HG02678 (cell line): Measurements from ENCODE around the gene ENDOG.

Source experiments
- ATAC-seq: cut with Tn5 transposase; IDR thresholded peaks from one replicate; pipeline ENCODE4 v1.9.1; 2021; ENCODE audit warnings: mild to moderate bottlenecking, moderate library complexity; ENCODE audit not compliant: unreplicated experiment

ENDOG gene

GRCh38 chr9:128798896-128799295 is 19.4 kb upstream of the ENDOG start:
- no peak for ATAC-seq

- no peak for ATAC-seq
Measured at GRCh38 chr9:128800061-128800460, 18.2 kb upstream of the ENDOG start.

- ATAC-seq = no peak
Measured at GRCh38 chr9:128802482-128802881, 15.8 kb upstream of the ENDOG start.

GRCh38 chr9:128805661-128806060 is 12.6 kb upstream of the ENDOG start:
- ATAC-seq = no peak

- no peak for ATAC-seq
Measured at GRCh38 chr9:128807827-128808226, 10.5 kb upstream of the ENDOG start.

- ATAC-seq = no peak
Measured at GRCh38 chr9:128808543-128808942, 9.8 kb upstream of the ENDOG start.

GRCh38 chr9:128809036-128809599 is 9.2 kb upstream of the ENDOG start:
- ATAC-seq = no peak

- no peak for ATAC-seq
Measured at GRCh38 chr9:128809831-128810230, 8.5 kb upstream of the ENDOG start.

- ATAC-seq = no peak
Measured at GRCh38 chr9:128810873-128811272, 7.4 kb upstream of the ENDOG start.

GRCh38 chr9:128818839-128819715 is 777 bp downstream of the ENDOG start:
- peak; percentile 25 for ATAC-seq

GRCh38 chr9:128819716-128820664 is 1.7 kb downstream of the ENDOG start:
- no peak for ATAC-seq

- ATAC-seq = no peak
Measured at GRCh38 chr9:128820665-128821583, 2.6 kb downstream of the ENDOG start.

GRCh38 chr9:128821584-128822406 is 3.5 kb downstream of the ENDOG start:
- ATAC-seq = no peak

GRCh38 chr9:128822407-128823042 is 4.2 kb downstream of the ENDOG start:
- ATAC-seq = no peak

GRCh38 chr9:128823362-128823902 is 5.1 kb downstream of the ENDOG start:
- ATAC-seq = no peak

GRCh38 chr9:128823903-128824406 is 5.7 kb downstream of the ENDOG start:
- ATAC-seq = no peak

- ATAC-seq = no peak
Measured at GRCh38 chr9:128824911-128825310, 6.6 kb downstream of the ENDOG start.

GRCh38 chr9:128825923-128826700 is 7.8 kb downstream of the ENDOG start:
- no peak for ATAC-seq
